Activated CD4-positive, alpha-beta T cell treated with anti-CD3 and anti-CD28 coated beads, Interleukin-2, amount 50 U/mL, for 48 hours (primary cell): ENCODE results near the gene TBC1D20.
"Not testable (repeated sequence)": the region's sequence is repeated elsewhere in the genome, so short reads cannot be mapped to it uniquely, and the experiment has no call there.

Source experiments
- DNase-seq, 2 experiments: peaks; one replicate each; pipeline ENCODE4 v3.0.0-alpha.2; 2020

The TBC1D20 gene

DNA sequence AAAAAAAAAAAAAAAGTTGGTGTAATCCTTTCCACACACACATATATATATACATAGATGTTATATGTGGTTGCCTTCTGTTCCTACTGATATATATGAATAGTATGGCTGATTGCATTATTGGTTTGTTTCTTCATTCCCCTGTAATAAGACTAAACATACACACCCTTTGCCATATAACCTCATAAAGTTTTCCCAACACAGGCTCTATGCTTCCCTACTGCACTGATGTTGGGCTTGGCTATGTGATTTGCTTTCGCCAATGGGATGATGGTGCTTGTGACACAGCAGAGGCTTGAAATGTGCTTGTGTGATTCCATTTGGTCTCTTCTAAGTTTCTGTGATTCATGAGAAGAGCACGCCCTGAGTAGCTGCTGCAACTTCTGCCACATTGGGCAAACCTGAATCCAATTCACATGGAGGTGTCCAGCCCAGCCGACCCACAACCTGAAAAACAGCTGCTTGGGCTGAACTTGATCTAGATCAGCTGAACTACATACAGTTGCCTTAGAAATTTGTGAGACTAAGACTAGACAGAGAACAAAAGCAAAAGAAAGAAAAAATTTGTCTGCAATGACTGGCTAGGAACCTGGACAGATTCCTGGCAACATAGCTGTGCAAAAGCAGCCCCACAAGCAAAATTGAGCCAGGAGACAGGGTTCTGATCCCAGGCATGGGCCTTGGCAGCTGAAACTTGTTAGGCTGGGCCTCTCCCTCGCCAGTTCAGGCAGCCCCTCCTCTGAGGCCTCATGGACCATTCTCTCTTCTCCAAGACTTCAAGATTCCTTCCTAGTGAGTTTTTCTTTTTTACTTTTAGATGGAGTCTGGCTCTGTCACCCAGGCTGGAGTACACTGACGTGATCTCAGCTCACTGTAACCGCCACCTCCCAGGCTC lies 13.4 kb upstream of the TBC1D20 start:
- no peak for DNase-seq

- no peak for DNase-seq
Observed at GRCh38 chr20:474581-474980, 12.2 kb upstream of the TBC1D20 start.

DNA sequence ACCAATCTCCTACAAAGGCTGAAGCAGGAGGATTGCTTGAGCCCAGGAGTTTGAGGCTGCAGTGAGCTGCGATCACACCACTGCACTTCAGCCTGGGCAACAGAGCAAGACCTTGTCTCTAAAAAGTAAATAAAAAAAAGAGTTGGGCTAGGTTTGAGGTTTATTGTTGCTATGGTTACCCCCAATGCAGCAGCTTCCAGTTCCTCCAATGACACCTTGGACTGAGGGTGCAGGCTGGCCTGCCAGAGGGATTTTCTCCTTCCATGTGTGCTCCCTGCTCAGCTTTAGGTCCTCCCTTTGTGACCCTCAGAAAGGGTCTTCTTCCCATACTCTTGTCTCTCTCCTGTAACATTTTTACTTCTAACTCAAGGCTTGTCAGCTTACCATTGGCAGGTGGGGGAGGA lies 10.6 kb upstream of the TBC1D20 start:
- no peak for DNase-seq

- no peak for DNase-seq
Observed at GRCh38 chr20:472137-472846, 10.0 kb upstream of the TBC1D20 start.

DNA sequence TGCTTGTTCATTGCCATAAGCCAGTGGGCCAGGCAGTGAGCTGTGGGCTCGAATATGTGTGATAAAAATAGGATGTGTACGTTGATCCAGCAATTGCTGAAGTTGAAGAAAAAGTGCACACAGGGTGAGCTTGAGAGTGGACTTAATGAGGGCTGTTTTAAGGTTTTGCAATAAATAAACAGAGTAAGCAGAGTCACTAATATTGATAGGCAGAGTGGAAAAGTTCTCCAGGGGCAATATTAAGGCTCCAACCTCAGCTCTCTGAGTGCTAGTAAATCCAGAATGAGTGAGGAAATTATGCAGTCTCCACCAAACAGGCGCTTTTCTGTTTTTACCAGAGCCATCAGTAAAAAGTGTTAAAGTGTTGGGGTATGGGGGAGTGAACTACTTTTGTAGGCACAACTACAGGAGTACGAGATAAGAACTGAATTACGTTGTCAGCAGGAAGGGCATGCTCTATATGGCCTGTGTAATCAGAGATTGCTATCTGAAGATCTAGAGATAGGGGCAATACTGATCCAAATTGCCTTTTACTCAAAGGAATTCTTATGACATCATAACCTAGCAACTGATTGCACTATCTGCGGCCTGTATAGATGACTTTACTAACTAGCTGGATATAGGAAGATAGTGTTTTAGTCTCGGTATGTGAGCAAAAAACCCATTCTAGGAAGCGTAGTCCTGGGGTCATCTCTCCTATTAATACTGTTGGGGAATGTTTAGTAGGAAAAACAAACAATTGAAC lies 7.6 kb upstream of the TBC1D20 start:
- no peak for DNase-seq

GRCh38 chr20:467755-468154 lies 5.4 kb upstream of the TBC1D20 start:
- no peak for DNase-seq

DNA sequence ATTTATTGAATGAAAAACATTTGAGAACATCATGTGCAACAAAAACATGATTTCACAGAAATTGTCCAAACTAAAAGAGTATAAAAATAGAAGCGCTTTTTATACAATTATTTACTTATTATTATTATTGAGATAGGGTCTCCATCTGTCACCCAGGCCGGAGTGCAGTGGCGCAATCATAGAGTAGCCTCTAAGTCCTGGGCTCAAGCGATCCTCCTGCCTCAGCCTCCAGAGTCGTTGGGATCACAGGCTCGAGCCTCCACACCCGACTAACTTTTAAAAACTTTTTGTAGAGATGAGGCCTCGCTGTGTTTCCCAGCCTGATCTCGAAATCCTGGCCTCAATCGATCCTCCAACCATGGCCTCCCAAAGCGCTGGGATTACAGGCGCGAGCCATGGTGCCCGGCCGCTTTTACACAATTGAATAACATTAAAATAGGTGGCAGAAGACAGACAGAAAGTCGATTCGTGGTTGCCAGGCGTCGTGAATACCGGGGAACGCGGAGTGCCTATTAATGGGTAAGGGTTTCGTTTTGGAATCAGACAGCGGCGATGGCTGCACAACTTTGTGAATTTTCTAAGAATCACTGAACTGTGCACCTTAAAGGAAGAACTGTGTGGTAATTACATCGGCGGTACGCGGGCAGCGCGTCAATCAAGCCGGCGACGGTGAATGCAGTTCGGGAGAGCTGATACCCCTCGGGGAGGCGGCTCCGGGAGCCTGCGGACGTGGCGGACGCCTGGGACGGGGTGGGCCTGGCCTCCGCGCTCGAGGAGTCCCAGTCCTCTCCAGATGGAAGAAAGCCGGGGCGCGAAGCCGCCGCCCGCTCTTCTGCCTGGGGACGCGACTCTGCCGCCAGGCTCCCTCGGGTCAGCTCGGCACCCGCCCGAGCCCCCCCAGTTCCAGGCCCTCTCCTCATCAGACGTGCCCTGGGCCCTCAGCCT lies 807 bp downstream of the TBC1D20 start:
- peak; percentile 48 to 59 for DNase-seq

DNA sequence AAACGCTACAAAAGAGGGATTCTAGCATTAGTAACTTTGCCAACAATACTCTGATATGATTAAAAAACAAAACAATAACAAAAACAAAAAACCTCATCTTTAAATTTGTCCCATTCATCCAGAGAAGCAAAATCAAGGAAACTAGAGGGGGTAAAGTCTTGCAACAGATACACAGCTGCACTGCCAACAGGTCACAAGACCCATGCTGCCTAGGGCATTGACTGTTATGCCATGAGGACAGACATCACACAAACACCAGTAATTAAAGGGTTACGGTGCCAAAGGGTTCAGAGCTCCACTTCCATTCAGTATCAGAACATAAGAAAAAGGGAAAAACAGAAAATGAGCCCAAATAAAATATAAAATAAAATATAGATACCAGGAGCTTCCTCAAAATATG lies 1.6 kb downstream of the TBC1D20 start:
- no peak for DNase-seq

DNA sequence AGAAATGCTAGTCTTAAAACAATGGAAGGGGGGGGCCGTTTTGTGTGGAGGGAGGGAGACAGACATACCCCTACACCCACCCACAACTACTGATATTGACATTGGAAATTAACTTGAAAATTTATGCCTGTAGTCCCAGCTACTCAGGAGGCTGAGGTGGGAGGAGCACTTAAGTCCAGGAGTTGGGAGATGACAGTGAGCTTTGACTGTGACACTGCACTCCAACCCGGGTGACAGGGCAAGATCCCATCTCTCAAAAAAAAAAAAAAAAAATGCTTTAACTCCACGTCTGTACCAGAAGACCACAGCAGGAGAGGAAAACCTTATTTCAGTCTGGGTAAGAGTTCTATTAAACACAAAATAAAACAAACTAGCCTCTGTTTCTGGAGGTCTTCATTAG lies 2.2 kb downstream of the TBC1D20 start:
- no peak for DNase-seq

DNA sequence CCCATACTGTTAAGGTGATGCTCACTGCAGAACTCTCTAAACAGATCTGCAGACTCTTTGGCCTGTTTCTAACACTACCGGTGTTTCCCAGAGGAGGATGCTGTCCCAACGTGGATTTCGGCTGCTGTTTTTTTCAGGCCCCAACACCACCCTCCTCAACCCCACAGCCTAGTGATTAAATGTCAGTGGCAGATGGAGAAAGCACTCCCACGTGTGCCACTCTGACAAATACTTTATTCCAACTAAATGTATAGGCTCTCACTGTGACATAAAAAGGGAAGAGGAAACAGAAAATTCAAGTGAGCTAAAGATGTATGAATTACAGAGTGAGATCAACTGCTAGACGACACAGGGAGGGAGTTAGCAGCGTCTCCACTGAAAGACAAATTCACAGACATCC lies 3.6 kb downstream of the TBC1D20 start:
- DNase-seq = no peak

DNA sequence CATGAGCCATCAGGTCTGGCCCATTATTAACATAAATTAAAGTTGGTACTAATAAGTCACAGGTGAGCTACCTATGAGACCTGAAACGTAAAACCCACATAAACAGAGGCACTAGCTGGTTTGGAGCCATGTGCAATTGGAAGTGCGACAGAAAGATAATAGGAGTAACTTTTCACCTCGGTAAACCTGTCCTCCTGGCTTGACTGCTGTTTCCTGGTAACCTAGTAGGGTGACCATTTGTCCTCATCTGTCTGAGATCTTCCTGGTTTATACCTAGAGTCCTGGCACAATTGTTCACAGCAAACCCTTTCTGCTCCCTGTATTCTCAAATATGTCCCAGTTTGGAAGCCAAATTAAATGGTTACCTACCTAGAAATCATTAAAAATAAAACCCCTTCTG lies 7.4 kb downstream of the TBC1D20 start:
- DNase-seq = no peak

DNA sequence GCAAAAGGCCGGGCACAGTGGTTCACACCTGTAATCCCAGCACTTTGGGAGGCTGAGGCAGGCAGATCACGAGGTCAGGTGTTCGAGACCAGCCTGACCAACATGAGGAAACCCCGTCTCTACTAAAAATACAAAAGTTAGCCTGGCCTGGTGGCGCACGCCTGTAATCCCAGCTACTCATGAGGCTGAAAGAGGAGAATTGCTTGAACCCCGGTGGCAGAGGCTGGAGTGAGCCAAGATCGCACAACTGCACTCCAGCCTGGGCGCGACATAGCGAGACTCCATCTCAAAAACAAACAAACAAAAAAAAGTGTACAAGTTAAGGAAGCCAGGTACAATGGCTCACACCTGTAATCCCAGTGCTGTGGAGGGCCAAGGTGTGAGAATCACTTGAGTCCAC lies 10.3 kb downstream of the TBC1D20 start:
- not testable (repeated sequence) for DNase-seq

GRCh38 chr20:445514-446336 lies 16.6 kb downstream of the TBC1D20 start:
- DNase-seq = no peak

DNA sequence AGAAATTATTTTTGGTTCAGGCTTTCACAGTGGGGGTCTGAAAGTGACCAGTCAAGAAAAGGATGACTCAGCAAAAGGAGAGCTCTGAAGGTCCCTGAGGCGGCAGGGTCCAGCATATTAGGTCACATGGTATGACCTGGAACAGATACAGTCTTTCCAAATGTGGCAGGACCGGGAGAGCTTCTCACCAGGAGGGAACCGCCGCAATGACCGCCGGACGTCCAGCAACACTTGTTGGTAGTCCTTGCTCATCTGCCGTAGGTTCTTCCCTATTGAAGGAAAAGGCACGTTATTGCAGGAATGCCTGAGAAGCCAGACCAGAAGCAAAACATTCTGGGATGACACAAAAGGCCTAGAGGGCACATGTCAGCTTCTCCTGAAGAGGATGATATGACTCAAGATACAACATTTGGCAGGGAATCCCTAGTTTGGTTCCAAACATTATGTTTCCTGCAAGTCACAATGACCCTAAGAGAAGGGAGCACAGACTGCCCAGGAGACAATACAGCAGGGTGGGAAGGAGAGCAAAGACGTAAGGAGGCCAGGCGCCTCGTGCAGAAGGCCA lies 17.4 kb downstream of the TBC1D20 start:
- no peak for DNase-seq

DNA sequence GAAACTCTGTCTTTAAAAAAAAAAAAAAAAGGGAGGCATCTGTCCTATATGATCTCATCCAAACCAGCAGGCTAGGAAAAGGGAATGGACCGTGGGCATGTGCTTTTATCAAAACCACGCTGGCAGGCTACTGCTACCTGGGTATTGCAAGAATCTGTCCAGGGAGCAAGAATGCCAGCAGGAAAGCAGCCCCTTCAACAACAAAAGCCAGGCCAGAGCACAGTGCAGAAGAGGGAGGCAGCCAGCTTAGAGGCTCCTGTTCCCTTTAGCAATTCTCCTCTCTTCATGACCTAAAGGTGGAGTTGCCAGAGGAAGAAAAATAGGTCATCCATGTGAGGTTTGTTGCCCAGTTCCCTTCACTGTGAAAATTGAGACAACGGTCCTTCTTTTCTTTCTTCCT lies 18.2 kb downstream of the TBC1D20 start:
- no peak for DNase-seq

DNA sequence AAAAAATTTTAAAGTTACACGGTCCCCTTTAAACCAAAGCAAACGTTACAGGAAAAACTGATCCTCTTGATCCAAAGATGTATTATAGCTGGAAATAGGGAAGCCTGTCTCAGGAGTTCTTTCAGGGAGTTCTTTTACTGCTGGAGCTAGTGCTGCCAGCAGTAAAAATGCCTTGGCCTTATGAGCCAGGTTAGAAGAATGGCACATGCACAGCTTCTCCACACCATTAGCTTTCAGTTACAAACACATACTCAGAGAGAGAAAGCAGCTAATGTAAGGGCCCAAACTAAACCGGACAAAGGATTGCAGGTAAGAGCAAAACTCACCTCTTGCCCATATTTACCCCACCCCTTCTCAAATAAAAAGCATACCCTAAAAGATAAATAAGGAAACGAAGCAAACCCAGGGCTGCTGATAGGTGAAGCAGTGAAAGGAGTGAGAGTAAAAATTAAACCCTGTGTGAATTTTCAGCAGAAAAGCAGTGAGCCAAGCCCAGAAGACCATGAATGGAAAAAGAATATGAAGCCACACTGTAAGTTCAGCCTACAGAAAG lies 19.0 kb downstream of the TBC1D20 start:
- no peak for DNase-seq

DNA sequence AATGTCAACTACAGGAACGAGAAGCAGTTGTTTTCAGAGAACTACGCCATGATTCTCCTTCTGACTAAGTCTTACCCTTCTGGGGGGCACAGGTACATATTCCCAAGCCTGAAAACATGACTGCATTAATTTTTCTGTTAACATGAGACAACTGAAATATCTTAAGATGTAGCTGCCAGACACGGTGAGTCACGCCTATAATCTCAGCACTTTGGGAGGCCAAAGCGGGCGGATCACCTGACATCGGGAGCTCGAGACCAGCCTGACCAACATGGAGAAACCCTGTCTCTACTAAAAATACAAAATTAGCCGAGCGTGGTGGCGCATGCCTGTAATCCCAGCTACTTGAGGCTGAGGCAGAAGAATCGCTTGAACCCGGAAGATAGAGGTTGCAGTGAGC lies 21.7 kb downstream of the TBC1D20 start:
- no peak for DNase-seq

- no peak for DNase-seq
Observed at GRCh38 chr20:440148-440547, 22.2 kb downstream of the TBC1D20 start.

DNA sequence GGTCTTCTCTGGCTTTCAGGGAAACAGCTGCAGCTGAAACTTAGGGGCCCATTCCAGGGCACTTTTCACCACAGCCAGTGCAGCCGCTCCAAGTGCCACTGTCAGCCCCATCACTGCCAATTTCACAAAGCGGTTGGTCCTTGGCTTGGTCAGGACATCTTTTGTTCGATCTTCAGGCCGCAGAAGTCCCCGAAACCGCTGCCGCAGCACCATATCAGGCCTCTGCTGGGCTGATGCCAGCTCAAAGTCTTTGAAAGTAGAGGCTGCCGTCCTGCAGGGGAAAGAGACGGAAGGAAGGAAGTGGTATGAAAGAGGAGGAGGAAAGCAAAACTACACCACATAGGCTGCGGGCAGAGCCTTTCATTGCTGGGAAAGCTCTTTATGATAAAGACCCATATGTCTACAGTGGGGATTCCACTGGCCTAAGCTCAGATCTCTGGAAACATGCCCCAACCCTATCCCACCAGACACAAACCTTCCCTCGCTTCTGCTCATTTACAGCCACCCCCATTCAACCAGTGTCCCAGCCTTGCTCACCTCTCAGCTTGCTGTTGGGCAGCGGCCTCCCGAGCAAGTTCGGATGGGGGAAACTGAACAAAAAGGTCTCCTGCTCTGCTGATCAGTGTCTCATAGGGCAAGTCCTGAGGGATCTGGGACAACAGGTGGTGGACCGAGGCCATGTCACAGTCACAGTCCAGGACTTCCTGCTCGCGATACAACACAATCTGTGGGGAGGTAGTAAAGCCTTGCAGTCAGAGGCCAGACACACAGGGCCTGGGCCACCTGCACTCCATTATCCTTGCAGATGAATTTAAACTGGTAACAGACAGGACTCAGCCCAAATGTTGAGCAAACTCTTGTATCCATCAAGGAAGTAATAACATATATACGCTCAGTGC lies 23.5 kb downstream of the TBC1D20 start:
- peak; percentile 62 to 73 for DNase-seq
